ENCODE measurements around the gene AP3S1.
A peak's percentile ranks its signal among the peaks of the same experiment; 100 is the strongest.

The AP3S1 gene

DNA sequence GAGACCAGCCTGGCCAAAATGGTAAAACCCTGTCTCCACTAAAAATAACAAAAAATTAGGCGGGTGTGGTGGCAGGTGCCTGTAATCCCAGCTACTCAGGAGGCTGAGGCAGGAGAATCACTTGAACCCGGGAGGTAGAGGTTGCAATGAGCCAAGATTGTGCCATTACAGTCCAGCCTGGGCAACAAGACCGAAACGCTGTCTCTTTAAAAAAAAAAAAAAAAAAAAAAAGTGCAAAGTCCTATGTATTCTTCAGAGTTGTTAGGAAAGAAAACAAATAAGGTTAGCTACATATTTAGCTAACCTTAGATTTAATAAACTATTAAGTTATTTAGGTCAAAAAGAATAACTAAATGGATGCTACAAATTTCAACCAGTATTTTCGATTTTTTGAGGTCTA is 11.8 kb upstream of the AP3S1 start:
- DNase-seq = no peak

DNA sequence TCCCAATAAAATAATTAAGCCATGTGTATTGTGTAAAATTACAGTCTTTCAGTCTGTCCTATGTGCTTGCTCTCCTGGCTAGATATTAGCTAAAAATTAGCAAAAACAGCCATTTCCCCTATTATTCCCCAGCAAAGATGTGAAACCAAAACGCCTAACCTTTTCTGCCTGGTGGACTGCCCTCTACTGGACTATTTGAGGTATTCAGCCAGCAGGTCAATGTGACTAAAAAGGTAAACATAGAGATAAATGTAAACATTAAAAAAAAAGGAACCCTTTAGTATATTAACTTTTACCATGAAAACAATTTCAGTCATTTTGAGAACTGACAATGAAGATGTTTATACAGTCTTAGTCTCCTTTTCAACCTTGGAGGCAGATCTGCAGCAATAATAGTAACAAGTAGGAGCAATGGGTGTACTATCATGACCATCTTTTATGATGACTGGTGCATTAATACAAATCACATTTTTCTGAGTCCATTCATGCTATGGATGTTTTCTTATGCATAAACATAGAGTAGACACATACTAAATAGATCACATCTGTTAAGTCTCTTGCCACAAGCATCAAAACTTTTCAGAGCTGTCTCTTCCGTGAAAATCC is 10.5 kb upstream of the AP3S1 start:
- DNase-seq = no peak

DNA sequence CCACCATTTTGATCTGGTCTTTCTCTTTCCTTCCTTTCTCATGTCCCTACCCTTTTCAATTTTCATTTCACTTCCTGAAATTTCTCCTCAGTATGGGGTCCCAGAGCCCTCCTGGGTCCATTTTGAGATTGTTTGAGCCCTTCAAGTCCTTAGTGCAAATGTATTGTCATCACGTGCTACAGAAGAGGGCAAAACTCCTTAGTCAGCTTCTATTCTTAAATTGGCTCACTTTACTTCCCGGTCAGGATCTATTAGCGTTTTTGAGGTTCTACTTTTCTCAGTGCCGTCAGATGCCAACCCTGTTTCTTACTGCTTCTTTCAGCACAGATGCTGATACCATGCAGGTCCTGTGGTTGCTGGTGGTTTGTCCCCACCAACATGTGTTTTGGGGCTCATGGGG is 6.3 kb upstream of the AP3S1 start:
- DNase-seq = no peak

DNA sequence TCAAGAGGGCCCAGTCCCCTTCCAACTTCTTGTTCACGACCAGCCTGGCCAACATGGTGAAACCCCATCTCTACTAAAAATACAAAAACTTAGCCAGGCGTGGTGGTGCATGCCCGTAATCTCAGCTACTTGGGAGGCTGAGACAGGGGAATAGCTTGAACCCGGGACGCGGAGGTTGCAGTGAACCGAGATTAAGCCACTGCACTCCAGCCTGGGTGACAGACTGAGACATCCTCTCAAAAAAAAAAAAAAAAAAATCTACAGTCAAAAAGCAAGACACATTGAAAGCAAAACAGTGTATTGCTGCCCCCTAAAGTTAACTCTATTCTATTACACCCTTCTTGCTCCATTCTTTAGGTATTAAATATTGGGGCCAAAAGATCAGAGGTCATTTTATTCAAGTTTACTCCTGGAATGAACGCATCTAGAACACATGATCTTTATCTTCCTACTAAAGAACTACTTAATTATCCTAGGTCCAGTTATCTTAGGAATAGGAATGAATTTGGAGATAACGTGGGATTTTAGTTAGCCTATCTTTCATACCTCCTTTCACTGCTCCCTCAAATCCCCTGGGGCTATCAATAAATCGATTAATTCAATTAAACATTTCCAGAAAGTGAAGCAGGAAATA is 2.7 kb upstream of the AP3S1 start:
- no peak for DNase-seq

DNA sequence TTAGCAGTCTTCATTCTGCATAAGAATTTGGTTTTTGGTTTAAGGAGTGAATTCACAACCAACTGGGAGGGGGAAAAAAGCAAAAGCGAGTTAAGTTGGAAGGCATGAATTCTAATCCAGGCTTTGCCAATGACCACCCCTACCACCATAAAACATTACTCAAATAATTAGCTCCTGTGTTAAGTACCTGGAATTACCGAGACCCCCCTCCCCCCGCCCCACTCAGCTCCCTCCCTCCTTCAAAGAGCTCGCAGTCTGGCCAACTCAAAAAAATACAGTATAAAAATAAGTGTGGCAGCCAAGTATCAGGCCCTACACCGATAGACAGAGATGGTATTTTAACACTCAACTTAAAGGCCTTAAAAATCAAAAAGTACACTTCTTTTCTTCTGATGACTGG is 862 bp upstream of the AP3S1 start:
- DNase-seq = no peak

DNA sequence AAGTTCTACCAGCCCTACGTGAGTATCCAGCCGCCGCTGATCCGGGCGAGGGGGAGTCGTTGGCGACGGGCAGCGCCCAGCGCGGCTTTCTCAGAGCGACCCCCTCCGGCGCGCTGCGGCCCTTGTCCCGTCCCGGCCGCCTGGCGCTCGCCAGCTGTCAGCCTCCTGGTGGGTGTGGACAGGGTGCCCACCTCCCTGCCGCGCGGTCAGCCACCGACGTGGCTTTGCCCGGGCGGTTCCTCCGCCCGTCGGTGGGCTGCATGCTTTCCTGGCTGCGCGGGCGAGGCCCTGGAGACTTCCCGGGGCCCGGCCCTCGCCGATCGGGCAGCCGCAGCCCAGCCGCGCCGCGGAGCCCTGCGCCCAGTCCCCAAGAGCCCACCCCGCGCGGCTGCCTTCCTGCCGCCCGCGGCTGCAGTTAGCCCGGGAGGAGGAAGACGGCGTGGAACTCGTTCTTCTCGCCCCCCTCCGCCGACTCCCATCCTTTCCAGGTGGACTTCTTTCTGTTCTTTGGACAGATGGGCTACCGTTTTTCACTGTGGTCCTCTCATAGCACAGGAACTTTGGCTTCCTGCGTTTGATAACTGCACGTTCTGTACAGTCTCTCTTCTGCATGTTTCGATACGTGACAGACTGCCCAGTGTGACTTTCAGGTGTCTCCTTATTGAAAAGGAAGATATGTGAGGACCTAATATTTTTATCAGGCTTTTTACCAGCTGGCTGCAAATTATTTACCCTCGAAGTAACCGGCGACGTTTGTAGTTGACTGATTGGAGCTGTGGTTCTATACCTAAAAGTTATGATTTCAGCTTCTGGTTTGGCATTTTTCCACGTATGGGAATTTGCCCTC is 577 bp downstream of the AP3S1 start:
- DNase-seq = peak in 1 of 2 experiments; percentile 73

DNA sequence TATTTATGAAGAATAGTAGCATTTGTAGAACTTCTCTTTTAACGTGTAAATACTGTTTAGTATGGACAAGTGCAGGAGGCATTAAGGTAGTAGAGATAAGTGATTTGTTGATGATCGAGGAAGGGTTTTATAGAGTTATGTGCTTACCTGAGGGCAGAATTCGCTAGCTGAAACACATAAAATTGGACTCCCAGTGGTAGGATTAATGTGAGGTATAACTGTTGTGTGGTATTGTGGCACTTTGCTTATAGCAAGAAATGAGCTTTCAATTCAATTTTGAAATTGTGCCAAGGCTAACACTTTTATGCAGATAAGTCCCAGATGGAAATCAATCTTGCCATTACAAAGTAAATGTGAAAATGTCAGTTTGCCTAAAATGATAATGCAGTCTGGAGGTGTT is 1.2 kb downstream of the AP3S1 start:
- DNase-seq = no peak

DNA sequence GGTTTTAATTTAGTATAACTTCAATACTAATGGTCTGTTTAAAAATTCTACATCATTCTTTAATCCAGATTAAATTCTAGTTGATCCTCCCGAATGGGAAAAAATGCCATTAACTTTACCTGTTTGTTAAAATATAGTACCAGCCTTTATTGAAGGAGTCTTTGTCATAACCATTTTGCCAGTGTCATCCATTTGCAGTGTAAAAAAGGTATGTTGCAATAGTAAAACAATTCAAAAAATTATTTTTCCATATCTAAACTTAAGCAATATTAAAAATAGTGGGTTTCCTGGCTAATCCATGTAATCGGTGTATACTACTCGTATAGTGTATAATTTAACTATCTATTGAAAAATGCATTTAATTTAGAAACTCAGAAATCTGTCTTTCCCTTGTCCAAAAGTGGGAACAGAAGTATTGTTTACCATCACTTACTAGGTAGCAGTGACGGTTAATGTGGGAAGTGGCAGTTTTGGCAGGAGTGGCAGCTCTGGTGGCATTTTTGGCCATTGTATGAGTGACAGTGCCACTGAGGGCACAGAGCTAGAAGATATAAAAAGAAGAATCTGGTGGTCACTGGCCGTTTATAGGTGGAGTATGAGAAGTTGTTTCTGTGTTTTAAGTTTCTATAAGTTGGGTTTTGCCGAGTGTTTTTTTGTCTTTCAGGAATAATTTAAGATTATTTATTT is 1.9 kb downstream of the AP3S1 start:
- DNase-seq = no peak

DNA sequence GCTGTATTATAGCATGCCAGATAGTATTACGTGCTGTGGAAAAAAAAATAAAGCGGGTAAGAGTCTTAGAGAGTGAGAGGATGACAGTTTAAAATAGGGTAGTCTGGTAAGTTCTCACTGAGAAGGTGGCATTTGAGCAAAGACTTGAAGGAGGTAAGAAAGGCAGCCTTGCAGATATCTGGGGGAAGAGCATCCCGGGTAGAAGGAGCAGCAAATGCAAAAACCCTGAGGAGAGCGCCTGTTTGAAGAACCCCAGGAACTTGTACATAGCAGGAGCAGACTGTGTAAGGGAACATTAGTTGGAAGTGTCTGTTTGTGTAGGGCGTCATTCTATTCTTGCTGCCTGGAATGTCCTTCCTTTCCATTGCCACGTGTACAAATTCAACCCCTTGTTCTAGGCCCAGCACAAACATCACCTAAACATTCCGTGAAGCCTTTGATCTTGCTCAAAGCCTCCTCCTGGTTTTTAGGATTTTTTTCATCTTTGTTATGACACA is 2.6 kb downstream of the AP3S1 start:
- no peak for DNase-seq

DNA sequence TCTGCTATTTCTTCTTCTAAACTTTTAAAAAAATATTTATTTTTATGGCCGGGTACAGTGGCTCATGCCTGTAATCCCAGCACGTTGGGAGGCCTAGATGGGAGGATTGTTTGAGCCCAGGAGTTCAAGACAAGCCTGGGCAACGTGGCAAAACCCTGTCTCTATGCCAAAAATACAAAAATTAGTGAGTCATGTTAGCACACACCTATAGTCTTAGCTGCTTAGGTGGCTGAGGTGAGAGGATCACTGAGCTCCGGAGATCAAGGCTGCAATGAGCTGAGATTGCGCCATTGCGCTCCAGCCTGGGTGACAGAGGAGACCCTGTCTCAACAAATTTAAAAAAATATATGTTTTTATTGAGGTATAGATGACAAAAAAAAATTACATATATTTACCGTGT is 5.6 kb downstream of the AP3S1 start:
- no peak for DNase-seq

DNA sequence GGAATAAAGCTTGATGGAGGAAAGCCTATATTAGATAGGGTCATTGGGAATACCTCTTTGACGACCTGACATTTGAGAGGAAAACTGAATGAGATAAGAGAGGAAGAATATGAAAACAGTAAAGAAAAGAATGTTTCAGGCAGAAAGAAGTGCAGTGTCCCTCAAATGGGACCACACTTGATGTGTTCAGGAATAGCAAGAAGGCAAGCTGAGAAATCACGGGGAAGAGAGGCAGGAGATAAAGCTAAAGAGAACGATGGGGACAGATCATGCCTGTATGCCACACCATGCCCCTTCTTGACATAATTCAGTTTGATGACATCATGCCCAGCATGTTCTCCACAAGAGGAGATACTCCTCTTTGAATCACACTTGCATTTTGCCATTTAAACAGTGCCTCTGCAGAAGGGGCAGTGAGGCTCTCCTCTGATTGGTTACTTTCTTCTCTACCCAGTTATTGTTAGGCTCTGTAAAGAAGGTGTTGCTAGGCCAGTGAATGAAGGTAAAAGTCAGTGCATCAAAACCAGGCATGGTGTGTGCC is 7.6 kb downstream of the AP3S1 start:
- DNase-seq = no peak

DNA sequence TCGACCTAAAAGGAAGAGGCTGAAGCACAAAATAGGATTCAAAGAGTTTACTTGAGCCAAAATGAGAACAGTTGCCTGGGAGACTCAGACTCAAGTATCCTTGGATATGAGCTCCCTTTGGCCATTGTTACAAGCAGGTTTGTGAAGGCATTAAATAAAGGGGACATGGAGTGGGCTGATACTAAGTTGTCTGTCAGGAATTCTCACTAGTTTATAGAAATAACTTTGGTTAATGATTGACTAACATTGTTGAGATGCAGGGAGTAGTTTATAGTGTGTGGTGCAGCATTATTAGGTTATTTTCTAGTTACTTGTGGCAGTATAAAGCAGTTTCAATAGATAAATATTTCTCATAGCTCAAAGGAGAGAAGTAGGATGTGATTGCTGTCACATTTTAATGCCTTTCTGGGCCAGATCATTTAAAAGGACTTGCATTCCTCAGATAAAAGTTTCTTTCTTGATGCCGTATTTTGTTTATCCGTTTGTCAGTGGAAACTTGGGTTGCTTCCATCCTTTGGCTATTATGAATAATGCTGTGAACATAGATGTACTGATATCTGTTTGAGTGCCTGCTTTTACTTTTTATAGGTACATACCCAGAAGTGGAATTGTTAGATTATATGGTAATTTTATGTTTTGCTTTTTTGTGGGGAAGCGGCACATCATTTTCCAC is 9.1 kb downstream of the AP3S1 start:
- DNase-seq = no peak

DNA sequence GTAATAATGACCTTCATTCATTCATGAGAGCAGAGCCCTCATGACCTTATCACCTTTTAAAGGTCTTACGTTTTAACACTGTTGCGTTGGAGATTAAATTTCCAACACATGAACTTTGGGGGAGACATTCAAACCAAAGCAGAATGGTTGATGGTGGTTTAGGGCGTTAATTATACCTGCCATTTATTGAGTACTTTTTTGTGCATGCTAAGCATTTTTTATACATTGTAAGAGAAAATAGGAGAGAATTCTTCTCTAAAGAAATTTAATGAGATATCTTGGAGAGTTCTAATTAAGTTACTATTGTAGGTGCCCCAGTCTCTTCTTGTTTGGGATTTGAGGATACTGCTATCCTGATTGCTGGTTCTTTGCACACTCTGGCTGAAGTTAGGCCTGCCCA is 12.4 kb downstream of the AP3S1 start:
- no peak for DNase-seq

DNA sequence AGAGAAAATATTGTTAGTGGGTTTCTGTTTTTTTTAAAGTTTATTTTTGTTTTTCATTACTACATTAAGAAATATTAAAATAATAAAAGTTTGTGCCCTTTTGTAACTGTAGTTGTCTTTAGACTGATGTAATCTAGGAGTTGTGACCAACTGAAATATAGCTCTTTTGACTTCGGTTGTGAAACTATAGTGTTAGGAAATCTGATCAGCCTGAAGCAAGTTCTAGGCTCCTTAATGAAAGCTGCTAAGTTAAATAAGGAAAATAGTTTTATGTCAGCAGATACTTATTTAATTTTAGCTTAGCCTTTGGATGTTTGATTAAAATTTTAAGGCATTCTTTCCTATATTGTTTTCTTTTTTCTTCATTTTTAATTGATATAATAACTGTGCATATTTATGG is 14.2 kb downstream of the AP3S1 start:
- DNase-seq = no peak

DNA sequence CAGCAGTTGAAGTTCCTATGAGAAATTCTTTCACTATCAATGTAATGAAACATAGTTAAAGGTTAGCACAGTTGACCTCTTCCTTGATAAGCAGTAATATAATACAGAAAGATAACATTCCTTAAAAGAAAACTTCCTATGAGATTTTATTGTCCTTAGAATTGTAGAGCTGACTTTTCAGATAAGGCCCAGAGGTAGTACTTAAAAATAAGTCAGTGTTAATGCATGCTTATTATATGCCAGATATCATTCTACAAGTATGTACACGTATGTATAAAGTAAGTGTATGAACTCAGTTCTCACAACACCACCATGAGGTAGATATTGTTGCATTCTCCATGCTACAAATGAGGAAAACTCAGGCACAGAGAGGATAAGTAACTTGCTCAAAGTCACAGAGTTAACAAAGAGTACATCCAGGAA is 15.3 kb downstream of the AP3S1 start:
- DNase-seq = no peak

DNA sequence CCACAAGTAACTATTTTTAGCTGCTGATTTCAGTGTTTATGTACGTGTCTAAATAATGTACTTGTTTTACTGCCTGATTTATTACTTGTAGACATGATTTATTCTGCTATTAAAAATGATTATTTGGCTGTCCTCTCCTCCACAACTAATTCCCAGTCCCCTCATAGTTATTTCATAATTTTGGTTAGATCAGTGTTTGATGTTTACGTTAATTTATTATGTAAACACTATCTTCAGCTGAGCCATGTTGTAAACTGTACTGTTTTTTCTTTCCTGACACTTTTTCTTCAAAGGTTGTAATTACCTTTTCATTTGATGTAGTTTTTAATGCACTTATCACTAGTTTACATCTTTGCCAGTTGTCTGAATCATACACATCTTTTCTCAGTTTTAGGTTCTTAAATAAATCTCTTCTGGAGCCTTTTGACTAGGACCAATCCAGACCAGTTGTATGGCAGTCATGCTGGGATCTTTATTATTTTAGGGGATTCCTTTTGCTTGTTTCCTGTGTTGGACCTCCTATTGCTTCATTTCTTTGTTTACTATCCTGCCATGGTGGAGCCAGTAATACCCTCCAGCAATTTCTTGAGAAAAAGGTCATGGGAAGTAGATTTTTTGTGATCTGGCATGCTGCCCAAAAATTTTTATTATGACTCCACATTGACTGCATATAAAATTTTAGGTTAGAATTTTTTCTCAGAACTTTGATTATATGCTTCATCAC is 16.1 kb downstream of the AP3S1 start:
- DNase-seq = no peak

DNA sequence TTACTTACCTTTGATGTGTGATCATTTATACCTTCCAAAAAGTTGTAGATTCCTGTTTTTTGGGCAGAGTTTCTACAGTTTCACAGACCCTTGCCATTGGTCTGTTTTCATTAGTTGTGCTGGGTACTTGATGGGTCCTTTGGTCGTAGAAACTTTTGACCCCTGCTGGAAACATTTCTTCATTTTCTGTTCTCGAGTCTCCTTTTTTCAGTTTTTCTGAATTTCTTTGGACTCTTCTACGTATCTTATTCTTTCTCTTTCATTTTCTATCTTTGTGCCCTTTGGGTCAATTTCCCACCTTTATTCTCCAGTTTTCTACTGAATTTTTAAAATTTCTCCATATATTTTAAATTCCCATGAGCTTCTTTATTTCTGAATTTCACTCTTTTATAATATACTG is 16.7 kb downstream of the AP3S1 start:
- no peak for DNase-seq

DNA sequence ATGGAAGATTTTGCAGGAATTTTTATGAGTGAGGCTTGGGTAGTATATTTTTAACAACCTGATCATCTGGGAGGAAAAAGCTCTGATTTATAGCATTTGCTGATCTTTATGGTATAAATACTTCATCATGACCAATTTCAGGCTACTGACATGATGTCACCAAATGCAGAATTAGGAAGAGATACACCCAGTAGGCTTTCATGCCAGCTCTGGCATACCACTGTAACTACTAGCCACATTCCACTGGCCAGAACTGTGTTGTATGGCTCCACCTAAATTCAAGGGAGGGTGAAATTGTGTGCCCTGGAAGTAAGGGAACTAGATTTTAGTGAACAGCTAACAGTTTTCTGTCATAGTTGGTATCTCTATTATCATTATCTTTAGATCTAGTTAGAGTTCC is 17.6 kb downstream of the AP3S1 start:
- DNase-seq = no peak

DNA sequence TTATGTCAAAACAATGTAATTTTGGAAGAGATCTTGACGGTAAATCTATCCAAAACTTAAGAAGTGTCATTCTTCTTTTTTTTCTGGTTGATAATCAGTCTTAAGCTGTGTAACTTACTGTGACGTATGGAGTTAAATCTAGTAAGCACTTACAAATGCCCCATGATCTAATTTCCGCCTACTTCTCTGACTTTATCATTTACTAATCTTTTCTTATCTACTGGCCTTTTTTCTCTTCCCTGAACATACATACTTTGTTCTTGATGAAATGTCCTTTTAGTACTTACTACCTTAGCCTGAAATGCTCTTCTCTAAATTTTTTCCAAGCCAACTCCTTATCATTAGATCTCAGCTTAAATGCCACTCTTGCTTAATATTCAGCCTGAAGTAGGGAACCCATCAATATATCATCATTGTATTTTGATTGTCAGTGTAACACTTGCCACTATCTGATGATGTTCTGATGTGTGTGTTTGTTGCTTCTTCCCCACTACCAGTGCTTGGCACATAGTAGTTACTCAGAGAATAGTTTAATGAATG is 27.6 kb downstream of the AP3S1 start:
- no peak for DNase-seq

DNA sequence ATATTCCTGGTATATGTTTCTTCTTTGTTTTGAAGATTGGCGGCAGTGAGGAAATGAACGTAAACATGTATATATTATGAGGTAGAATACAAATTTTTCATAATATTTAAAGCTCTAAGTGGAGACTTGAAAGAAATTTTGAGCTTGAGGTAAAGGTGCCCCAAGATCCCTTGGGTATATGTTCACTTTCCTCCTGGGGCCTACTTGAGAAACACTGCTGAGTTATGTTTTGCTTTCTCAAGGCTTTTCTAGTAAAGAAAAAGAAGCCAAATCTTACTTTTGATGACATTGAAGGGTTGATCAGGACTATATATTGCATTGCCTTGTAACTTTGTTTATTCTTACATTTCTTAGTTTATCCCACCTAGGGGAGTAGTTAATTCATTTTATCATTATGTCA is 30.7 kb downstream of the AP3S1 start:
- no peak for DNase-seq

DNA sequence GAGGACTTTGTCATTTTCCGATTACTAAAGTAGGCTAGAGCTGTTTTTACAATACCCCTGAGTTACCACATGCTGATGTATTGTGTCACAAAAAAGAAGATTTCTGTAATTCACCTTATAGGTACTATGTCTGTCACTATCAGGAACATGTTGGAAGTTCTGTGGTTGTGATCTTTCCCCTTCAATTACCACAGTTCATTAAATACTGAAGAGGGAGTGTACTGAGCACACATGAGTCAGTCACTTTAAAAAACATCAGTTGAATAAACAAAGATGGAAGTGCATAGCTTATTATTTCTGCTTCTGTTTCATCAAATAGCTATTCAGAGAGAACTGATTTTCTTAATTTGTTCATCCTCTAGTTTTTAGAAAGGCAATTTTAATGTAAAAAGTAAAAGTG is 31.7 kb downstream of the AP3S1 start:
- peak; percentile 40 to 42 for DNase-seq

DNA sequence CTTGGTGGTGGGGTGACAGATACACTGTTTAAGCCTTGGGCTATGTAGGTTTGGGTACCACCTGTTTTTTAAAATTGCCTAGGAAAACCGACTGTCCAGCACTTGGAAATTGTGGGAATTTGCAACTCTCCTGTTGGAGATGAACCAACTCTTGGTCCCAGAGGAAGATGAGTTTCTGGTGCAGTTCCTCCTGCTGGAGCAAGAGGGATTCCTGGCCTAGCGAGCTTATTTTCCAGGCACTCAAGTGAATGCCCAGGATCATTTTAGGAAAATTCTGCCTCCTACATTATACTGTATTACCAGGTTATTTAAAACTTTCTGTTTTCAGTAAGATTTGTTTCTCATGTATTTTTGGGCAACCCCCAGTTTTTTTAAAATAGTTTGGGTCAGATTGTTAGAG is 33.7 kb downstream of the AP3S1 start:
- no peak for DNase-seq

Data from NCI-H187 (cell line).